ENCODE data around the gene KIF6.

Gene KIF6

DNA sequence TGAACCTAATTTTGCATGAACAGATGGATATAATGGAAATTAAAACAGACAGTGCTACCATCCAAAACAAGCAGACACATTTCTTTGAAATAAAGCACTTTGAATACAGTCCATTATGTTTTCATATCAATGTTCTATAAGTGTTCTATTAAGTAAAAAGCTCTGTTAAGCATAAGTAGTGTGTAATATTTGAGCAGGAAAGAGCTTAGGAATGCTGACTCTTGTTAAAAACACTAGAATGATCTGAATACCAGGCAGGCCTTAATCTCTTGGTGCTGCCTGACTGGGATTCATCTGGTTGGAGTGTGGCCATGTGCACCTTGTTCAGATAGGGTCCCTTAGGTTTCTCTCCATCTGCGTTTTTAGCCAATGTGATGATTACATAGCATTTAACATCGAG lies 130.9 kb downstream of the KIF6 start:
- DNase-seq (ENCODE audit: low spot score): no peak

DNA sequence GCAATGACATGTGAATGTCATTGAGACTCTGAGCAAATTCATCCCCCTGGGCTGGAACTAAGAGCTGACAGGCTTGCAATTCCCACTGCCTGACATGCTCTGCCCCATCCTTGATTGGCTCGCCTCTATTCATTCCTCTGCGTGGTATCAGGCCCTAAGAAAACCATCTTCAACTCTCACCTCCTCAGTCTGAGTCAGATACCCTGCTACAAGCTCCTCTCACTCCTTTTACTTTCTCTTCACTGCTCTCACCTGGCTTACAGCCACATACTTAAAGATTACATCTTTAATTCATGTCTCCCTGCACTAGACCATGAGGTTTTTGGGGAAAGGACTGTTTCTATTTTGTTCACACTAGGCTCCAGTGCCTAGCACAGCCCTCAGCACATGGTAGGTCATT lies 131.6 kb downstream of the KIF6 start:
- no peak for DNase-seq (ENCODE audit: low spot score)

GRCh38 chr6:39590871-39591393 lies 134.3 kb downstream of the KIF6 start:
- no peak for DNase-seq (ENCODE audit: low spot score)

GRCh38 chr6:39587080-39587479 lies 138.1 kb downstream of the KIF6 start:
- no peak for DNase-seq (ENCODE audit: low spot score)

- DNase-seq (ENCODE audit: low spot score): no peak
These were observed 139.6 kb downstream of the KIF6 start for GRCh38 chr6:39585641-39586040.

- no peak for DNase-seq (ENCODE audit: low spot score)
These were observed 147.6 kb downstream of the KIF6 start for GRCh38 chr6:39577446-39578165.

DNA sequence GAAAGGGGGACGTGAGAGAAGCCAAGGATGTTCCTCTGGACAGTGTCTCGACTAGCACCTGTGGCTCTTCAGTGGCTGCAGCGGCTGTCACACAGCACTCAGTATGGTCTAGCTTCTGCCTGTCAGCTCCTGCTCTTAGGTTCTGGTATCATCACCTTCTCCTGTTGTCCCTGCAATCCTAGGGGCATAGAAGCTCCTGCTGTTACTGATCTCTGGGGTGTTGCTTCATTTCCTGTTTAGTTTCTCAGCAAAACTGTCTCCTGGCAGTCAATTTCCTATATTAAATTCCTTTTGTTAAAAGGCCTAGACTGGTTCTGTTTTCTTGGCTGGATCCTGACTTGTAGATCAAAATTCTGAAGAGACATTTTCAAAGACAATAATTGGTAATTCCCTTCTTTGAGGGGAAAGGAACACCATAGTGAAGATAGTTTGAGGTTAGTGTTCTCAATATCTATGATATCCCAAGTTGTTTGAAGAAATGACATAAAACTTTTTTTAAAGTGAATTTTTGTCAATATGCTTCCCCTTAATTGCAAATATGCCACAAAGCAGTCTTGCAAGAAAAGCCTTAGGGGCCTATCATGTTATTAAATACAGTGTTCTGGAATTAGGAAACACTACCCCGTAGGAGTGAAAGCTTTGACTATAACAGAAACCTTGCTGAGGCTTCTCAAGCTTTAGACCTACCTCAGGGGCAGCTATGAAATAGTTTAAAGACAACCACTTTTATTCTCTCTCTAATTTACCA lies 148.5 kb downstream of the KIF6 start:
- DNase-seq (ENCODE audit: low spot score): no peak

GRCh38 chr6:39574991-39575390 lies 150.2 kb downstream of the KIF6 start:
- DNase-seq (ENCODE audit: low spot score): no peak

- DNase-seq (ENCODE audit: low spot score): no peak
These were observed 151.7 kb downstream of the KIF6 start for GRCh38 chr6:39573541-39573940.

GRCh38 chr6:39572661-39573340 lies 152.4 kb downstream of the KIF6 start:
- no peak for DNase-seq (ENCODE audit: low spot score)

GRCh38 chr6:39568896-39569295 lies 156.3 kb downstream of the KIF6 start:
- peak; percentile 17 for DNase-seq (ENCODE audit: low spot score)

- DNase-seq (ENCODE audit: low spot score): no peak
These were observed 158.1 kb downstream of the KIF6 start for GRCh38 chr6:39567091-39567490.

DNA sequence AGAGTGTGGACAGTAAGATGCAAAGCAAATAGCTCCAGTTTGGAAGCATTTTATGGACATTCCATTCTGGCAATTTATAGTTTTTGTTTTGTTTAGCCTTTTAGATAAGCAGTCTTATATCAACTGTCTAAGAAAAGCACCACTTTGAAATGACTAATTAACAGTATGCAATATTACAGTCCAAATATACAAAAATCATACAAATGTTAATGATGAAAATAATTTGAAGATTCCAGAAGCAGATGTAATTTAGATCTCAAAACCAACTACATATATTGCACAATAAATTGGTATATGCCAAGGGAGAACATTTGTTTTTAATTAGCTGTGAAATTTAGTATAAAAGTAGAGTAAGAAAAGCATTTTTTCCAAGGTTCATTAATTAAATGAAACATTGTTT lies 158.8 kb downstream of the KIF6 start:
- no peak for DNase-seq (ENCODE audit: low spot score)

DNA sequence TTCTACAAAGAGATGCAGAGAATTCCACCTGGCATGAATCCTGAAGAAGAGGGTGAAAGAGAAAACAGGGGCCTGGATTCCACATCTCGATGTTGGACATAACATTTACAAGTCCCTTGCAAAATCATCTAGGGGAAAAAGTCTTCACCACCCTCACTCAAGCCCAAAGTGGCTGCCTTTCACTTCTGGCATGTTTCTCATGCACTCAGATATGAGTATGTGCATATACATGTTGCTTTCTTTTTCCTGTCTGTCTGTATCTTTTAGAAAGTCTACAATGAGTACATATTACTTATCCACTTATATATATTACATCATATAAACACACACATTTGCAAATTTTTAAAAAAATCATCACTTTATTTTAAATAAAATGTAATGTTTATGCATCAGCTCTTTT lies 159.3 kb downstream of the KIF6 start:
- DNase-seq (ENCODE audit: low spot score): no peak

DNA sequence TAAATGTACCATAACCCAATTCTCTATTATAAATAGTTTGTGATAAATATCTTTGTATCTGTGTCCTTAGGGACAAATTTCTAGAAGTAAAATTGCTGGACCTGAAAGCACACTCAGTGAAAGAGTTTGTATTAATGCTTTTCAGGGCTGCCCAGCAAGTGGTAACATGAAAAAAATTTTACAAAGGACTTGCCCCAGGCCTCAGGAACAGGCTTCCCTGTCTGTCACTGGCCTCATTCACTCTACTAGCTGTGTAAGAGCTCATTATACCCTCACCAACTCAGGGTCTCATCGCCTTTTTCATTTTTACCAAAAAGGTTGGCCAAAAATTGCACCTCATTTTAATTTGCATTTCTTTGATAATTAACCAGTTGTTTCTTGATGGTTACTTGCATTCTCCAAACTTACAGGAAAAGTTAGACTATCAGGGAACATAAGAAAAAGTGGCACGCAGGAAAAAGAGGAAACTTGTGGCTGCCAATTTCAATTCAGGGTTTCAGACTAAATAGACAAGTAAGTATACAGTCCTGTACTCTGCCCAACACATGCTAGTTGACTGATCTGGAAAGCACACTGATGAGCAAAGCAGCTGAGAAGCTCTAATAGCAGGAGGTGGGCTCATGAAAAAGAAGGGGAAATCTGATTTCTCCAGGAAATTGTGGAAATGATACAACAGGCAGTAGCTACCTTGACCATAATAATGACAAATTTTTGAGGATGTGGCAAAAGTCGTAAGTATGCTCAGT lies 161.5 kb downstream of the KIF6 start:
- DNase-seq (ENCODE audit: low spot score): no peak

- no peak for DNase-seq (ENCODE audit: low spot score)
These were observed 163.5 kb downstream of the KIF6 start for GRCh38 chr6:39561536-39562266.

- DNase-seq (ENCODE audit: low spot score): no peak
These were observed 164.3 kb downstream of the KIF6 start for GRCh38 chr6:39560915-39561314.

GRCh38 chr6:39558591-39559190 lies 166.5 kb downstream of the KIF6 start:
- no peak for DNase-seq (ENCODE audit: low spot score)

DNA sequence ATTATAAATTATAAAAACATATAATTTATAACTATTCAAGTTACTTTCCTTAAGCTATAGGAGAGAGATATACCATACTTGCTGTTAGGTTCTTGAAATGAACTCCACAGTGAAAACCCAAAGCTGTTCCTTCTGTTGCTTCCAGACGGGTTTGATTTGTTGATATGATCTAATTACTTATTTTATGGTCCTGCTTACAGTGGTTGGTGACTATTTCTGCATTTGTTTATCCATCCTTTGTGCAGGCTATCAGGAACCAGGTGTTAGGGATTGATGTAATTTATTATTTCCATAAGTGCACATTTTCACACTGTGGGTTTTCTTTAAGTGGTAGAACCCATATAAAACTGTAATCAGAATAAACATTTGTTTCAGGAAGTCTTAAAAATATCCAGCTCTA lies 167.1 kb downstream of the KIF6 start:
- no peak for DNase-seq (ENCODE audit: low spot score)

- no peak for DNase-seq (ENCODE audit: low spot score)
These were observed 170.1 kb downstream of the KIF6 start for GRCh38 chr6:39555136-39555535.
